Transverse colon (tissue), 4 donors: ENCODE data around the gene ATP1B2. TPM values are rescaled to one million over a fixed set of nuclear protein-coding genes. Genes with fewer than 3 reads are reported as not detected.
A peak's percentile ranks its signal among the peaks of the same experiment; 100 is the strongest.

Experiments used
- DNase-seq: peaks from one replicate; pipeline ENCODE4 v3.0.0-alpha.2; 2019
- H3K27ac ChIP-seq, 4 donors: fragments of 200-600 bp; sonication (generic); 2 replicates each; pipeline ENCODE4 v1.5.1; 2016 to 2018; ENCODE audit warnings: inconsistent platforms in 4 of 4
- H3K27me3 ChIP-seq: fragments of 200-600 bp; sonication (generic); 2 replicates; pipeline ENCODE4 v1.5.1; 2017; ENCODE audit warnings: inconsistent platforms
- H3K36me3 ChIP-seq, 4 donors: fragments of 200-600 bp; sonication (generic); 2 replicates each; pipeline ENCODE4 v1.5.1; 2017 to 2019; ENCODE audit warnings: inconsistent platforms in 4 of 4
- H3K4me1 ChIP-seq, 4 donors: fragments of 200-600 bp; sonication (generic); 2 replicates each; pipeline ENCODE4 v1.5.1; 2017 to 2020; ENCODE audit warnings: inconsistent platforms in 4 of 4
- H3K4me3 ChIP-seq, 4 donors: fragments of 200-600 bp; sonication (generic); 1 replicate in 1 of 4; 2 replicates in 3 of 4; pipeline versions ENCODE4 v1.5.1 to v1.6.1; 2017 to 2019; ENCODE audit warnings: inconsistent platforms in 4 of 4
- H3K9me3 ChIP-seq, 2 donors: fragments of 200-600 bp; sonication (generic); 2 replicates each; pipeline ENCODE4 v1.5.1; 2017 to 2019; ENCODE audit warnings: inconsistent platforms in 2 of 2
- CTCF ChIP-seq, 5 experiments: fragments of 200-600 bp in 3 of 5; fragments of 450-650 bp in 2 of 5; sonication (generic) in 3 of 5; IDR thresholded peaks; 1 replicate in 2 of 5; 2 replicates in 3 of 5; pipeline ENCODE4 v1.5.1; 2016 to 2017; ENCODE audit warnings: antibody characterized with exemption in 5 of 5, inconsistent platforms in 3 of 5, mild to moderate bottlenecking in 2 of 5, moderate library complexity in 1 of 5
- EP300 ChIP-seq: sonication (generic); formaldehyde crosslinking; IDR thresholded peaks from one replicate; pipeline ENCODE4 v1.6.1; 2017; ENCODE audit warnings: antibody characterized with exemption, low read depth
- POLR2A ChIP-seq: fragments of 450-650 bp; IDR thresholded peaks from one replicate; pipeline ENCODE4 v1.6.1; 2016; ENCODE audit warnings: antibody characterized with exemption, mild to moderate bottlenecking, moderate library complexity
- POLR2AphosphoS5 ChIP-seq, 3 donors: sonication (generic); formaldehyde crosslinking; IDR thresholded peaks; one replicate each; pipeline ENCODE4 v1.6.1; 2016; ENCODE audit warnings: antibody characterized with exemption in 3 of 3
- WGBS, 2 donors: methylation state at CpG; one replicate each; pipeline ENCODE4 v1.1.5; 2018; ENCODE audit warnings: low coverage in 1 of 2; 5-methylcytosine and 5-hydroxymethylcytosine counted together
- in situ Hi-C, 4 donors: fragments of 200-750 bp; cut with MboI; loops; one replicate each; pipeline versions ENCODE4 v1.15.0 to v1.15.1; 2017; ENCODE audit warnings: low sequenced_read_pairs in 3 of 4, low pct_ligation_motif_present in 1 of 4, low pct_unique_long_range_greater_than_20kb in 1 of 4
- intact Hi-C: fragments of 100-400 bp; cut with DNase I; formaldehyde crosslinking; loops from one replicate; pipeline ENCODE4 v1.15.1; 2023; ENCODE audit warnings: low total_unique reads
- total RNA-seq, 4 donors: library from RNA; depleted of rRNA; stranded (reverse); fragments of >200 nt; gene quantifications; one replicate each; pipeline ENCODE4 v1.1.0, GENCODE V29; 2016

Gene ATP1B2
- total RNA-seq, 4 donors from 2014 or later = 0.40 to 20.6 (median 2.3) TPM

GRCh38 chr17:7611635-7612293 is 39.0 kb upstream of the ATP1B2 start:
- Histone ChIP-seq H3K27ac (no peak overlapping the region), H3K4me1 (peaks cover 16 to 34% (median 27%) of the 10 kb centered on the region in 4 donors), H3K36me3 (no peaks in the 10 kb centered on the region), H3K27me3 (no peaks in the 10 kb centered on the region), H3K9me3 (no peaks in the 10 kb centered on the region), H3K4me3 (no peak overlapping the region)
- in situ Hi-C loops = no loop called here
- WGBS, 2 donors = 75 to 100% methylated on average over 1 to 3 of the region's 3 CpGs
- intact Hi-C loops = no loop called here
- no peak for DNase-seq
- no peak for TF ChIP-seq POLR2AphosphoS5 (IDR thresholded peaks at IDR 0.05)
- TF ChIP-seq CTCF (IDR thresholded peaks at IDR 0.05) = no peak
- no peak for TF ChIP-seq POLR2A

- Histone ChIP-seq H3K27ac (no peak overlapping the region), H3K4me1 (peaks cover 16 to 34% (median 27%) of the 10 kb centered on the region in 4 donors), H3K36me3 (no peaks in the 10 kb centered on the region), H3K9me3 (no peaks in the 10 kb centered on the region), H3K27me3 (no peaks in the 10 kb centered on the region), H3K4me3 (no peak overlapping the region)
- DNase-seq = no peak
- intact Hi-C loops = no loop called here
- in situ Hi-C loops = no loop called here
- no peak for TF ChIP-seq EP300
- TF ChIP-seq POLR2AphosphoS5 (IDR thresholded peaks at IDR 0.05) = no peak
- TF ChIP-seq CTCF (IDR thresholded peaks at IDR 0.05) = no peak
- no peak for TF ChIP-seq POLR2A
- 96 to 100% methylated on average over 1 of the region's 1 CpG for WGBS, 2 donors
Measured at GRCh38 chr17:7612294-7612640, 38.5 kb upstream of the ATP1B2 start.

DNA sequence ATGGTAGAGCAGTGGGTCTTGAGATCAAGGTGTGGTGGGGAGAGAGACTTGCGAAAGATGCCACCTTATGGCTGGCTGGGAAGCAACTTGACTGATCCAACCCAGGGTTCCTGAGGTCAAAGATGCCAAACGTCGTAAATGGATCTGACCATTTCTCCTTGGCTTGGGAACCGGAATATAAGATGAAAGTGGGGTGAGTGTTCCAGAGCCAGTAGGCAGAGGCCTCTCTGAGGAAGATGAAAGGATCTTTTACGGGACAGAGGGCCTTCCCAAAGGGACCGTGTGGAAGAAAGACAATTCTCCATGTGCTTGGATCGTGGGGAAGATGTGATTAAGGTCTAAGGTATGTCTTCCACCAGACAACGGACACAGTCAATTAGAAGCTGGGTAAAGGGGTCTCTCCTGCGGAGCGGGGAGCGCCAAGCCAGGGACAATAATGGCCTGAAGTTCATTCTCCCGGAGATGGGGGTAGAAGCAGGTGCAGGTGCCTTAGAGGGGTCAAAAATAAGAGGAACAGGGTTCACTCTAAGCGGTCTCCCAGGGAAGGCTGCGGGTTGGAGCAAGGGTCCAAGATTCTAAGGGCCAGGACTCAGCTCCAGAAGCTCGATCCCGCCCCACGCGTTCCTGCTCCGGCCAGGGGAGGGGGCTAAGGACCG is 36.8 kb upstream of the ATP1B2 start:
- Histone ChIP-seq H3K27me3 (no peaks in the 10 kb centered on the region), H3K27ac (peak overlapping the region; percentile 90 to 98 (median 96)), H3K4me1 (peaks cover 16 to 34% (median 27%) of the 10 kb centered on the region in 4 donors), H3K4me3 (peak overlapping the region; percentile 61 to 92 (median 71)), H3K9me3 (no peaks in the 10 kb centered on the region), H3K36me3 (no peaks in the 10 kb centered on the region)
- WGBS, 2 donors = 7% methylated on average over 20 of the region's 20 CpGs; no CpG with 5 or more reads in 1 of the 2 donors
- no peak for TF ChIP-seq POLR2AphosphoS5 (IDR thresholded peaks at IDR 0.05)
- no peak for TF ChIP-seq CTCF (IDR thresholded peaks at IDR 0.05)
- no peak for TF ChIP-seq EP300
- no peak for TF ChIP-seq POLR2A
- no peak for DNase-seq
- in situ Hi-C loops (no loop called here), intact Hi-C loops (no loop called here)

- 1% methylated on average over 80 of the region's 93 CpGs; no CpG with 5 or more reads in 1 of the 2 donors for WGBS, 2 donors
- TF ChIP-seq EP300 = no peak
- TF ChIP-seq CTCF (IDR thresholded peaks at IDR 0.05) = peak; percentile 34 to 86 (median 67)
- TF ChIP-seq POLR2AphosphoS5 (IDR thresholded peaks at IDR 0.05) = peak; percentile 88 to 89 (median 89)
- peak; percentile 71 for TF ChIP-seq POLR2A
- Histone ChIP-seq H3K4me1 (peaks cover 16 to 34% (median 25%) of the 10 kb centered on the region in 4 donors), H3K27me3 (no peaks in the 10 kb centered on the region), H3K36me3 (no peaks in the 10 kb centered on the region), H3K9me3 (no peaks in the 10 kb centered on the region), H3K4me3 (peak within 1 kb of the TSS; percentile 61 to 92 (median 71)), H3K27ac (peak within 1 kb of the TSS; percentile 90 to 98 (median 96))
- in situ Hi-C loops = no loop called here
- intact Hi-C loops = no loop called here
- peak; percentile 100 for DNase-seq
Measured at GRCh38 chr17:7614425-7615264, 36.1 kb upstream of the ATP1B2 start, which contains the start of gene FXR2. Gene FXR2, minus strand, starts transcription at chr17:7614897. Its CDS starts 365 bp downstream, at chr17:7614532.
